GM10248 (cell line): ENCODE results near the gene C10orf90.

Experiments
- CTCF ChIA-PET: fragments of 300-600 bp; sonication (Branson Sonifier 250); formaldehyde crosslinking; extraction: SDS; loops from one replicate; lab custom pipeline; 2021; ENCODE audit warnings: antibody characterized with exemption; lab: Yijun Ruan, JAX
- POLR2A ChIA-PET: fragments of 350-650 bp; sonication (Branson Sonifier 250); formaldehyde crosslinking; extraction: SDS; loops from one replicate; lab custom pipeline; 2020; ENCODE audit warnings: antibody characterized with exemption; lab: Yijun Ruan, JAX
- DNase-seq: peaks from one replicate; pipeline ENCODE4 v3.0.0; 2012; ENCODE audit errors: extremely low spot score
- TF ChIP-seq, protein P1 (sequence below): IDR thresholded peaks from 2 replicates; pipeline ENCODE4 v1.5.1; 2012; ENCODE audit warnings: mild to moderate bottlenecking, low read depth; ENCODE audit errors: extremely low read depth, missing control alignments, control extremely low read depth

Gene C10orf90

GRCh38 chr10:126668505-126668904 lies 2.0 kb downstream of the C10orf90 start:
- TF ChIP-seq, protein P1, sequence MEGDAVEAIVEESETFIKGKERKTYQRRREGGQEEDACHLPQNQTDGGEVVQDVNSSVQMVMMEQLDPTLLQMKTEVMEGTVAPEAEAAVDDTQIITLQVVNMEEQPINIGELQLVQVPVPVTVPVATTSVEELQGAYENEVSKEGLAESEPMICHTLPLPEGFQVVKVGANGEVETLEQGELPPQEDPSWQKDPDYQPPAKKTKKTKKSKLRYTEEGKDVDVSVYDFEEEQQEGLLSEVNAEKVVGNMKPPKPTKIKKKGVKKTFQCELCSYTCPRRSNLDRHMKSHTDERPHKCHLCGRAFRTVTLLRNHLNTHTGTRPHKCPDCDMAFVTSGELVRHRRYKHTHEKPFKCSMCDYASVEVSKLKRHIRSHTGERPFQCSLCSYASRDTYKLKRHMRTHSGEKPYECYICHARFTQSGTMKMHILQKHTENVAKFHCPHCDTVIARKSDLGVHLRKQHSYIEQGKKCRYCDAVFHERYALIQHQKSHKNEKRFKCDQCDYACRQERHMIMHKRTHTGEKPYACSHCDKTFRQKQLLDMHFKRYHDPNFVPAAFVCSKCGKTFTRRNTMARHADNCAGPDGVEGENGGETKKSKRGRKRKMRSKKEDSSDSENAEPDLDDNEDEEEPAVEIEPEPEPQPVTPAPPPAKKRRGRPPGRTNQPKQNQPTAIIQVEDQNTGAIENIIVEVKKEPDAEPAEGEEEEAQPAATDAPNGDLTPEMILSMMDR: no peak
- CTCF ChIA-PET: no interaction called here
- POLR2A ChIA-PET: no interaction called here
- no peak for DNase-seq

DNA sequence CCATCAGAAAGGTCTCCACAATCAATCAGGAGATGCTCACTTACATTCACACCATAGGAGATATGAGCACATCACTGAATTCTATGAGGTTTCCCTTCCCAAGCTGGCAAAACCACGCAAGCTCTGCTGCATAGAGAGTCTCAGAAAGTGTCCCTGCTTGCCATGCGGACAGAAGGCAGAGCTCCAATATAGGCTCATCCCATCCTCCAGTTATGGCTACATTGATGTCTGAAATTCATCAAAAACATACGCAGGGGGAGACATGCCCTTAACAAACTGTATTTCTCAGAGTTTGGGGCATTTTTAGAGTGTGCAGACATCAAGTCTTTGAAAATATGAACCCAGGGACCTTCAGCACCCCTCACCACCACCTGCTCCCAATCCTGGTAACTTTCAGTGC lies 2.9 kb downstream of the C10orf90 start:
- no peak for DNase-seq
- POLR2A ChIA-PET: no interaction called here
- CTCF ChIA-PET: no interaction called here
- TF ChIP-seq, protein P1: no peak

DNA sequence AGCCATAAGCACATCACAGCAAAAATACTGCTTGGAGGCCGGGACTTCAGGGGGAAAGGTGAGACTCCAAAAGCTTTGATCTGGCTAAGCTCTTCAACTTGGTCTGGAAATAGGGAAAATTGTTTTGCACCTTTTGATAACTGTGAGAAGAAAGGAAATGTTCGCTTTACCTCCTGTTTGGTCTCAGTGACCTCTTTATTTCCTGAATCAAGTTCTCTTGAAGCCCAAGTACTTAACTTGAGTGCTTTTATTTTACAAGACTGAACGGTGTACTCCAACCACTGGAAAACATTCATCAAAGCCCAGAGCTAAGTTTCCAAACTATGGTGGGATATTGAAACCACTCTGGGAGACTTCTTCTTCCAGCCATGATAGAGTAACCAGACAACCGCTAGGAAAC lies 5.3 kb downstream of the C10orf90 start:
- TF ChIP-seq, protein P1: no peak
- no peak for DNase-seq
- ChIA-PET CTCF (interaction anchor here (1.8 kb wide), 1 partner anchor 10 kb away, joined by 5 read pairs; no protein-coding TSS in a partner anchor), POLR2A (no interaction called here)

- POLR2A ChIA-PET: no interaction called here
- CTCF ChIA-PET: interaction anchor here (1.4 to 1.8 kb wide), 2 partner anchors 9 to 20 kb away, joined by 4 to 5 read pairs; no protein-coding TSS in a partner anchor
- TF ChIP-seq, protein P1: no peak
- no peak for DNase-seq
Observed at GRCh38 chr10:126663880-126664279, 6.6 kb downstream of the C10orf90 start.

- ChIA-PET CTCF (interaction anchor here (1.4 kb wide), 1 partner anchor 19 kb away, joined by 4 read pairs; no protein-coding TSS in a partner anchor), POLR2A (no interaction called here)
- TF ChIP-seq, protein P1: no peak
- DNase-seq: no peak
Observed at GRCh38 chr10:126663328-126663727, 7.2 kb downstream of the C10orf90 start.

GRCh38 chr10:126661841-126662515 lies 8.5 kb downstream of the C10orf90 start:
- TF ChIP-seq, protein P1: no peak
- no peak for DNase-seq
- ChIA-PET POLR2A (no interaction called here), CTCF (no interaction called here)
